ENCODE results near the gene SIPA1L3.

GRCh38 chr19:38194061-38194701 is 287.2 kb downstream of the SIPA1L3 start:
- TF ChIP-seq CTCF (conservative IDR thresholded peaks at IDR 0.05 in 1 of 2, IDR thresholded peaks at IDR 0.05 in 1 of 2; ENCODE audit: extremely low read depth in 1 of 2, insufficient read depth in 1 of 2, low read depth in 1 of 2, low read length in 2 of 2) (no peak), EZH2 (IDR thresholded peaks at IDR 0.05; ENCODE audit: borderline replicate concordance, low read length) (no peak)

Data from mammary epithelial cell (primary cell).